ENCODE results near the gene UGT1A8.
"Not testable (repeated sequence)": the region's sequence is repeated elsewhere in the genome, so short reads cannot be mapped to it uniquely, and the experiment has no call there.

The UGT1A8 gene

GRCh38 chr2:233639860-233640259 lies 22.4 kb downstream of the UGT1A8 start:
- no peak for DNase-seq (ENCODE audit: low read depth in 3 of 3)

GRCh38 chr2:233643128-233643527 lies 25.7 kb downstream of the UGT1A8 start:
- DNase-seq (ENCODE audit: low read depth in 3 of 3) = no peak

- not testable (repeated sequence) for DNase-seq (ENCODE audit: low read depth in 3 of 3)
Measured at GRCh38 chr2:233646033-233646432, 28.6 kb downstream of the UGT1A8 start.

GRCh38 chr2:233650981-233651380 lies 33.5 kb downstream of the UGT1A8 start:
- DNase-seq (ENCODE audit: low read depth in 3 of 3) = no peak

- no peak for DNase-seq (ENCODE audit: low read depth in 3 of 3)
Measured at GRCh38 chr2:233651430-233651829, 34.0 kb downstream of the UGT1A8 start.

GRCh38 chr2:233654501-233654900 lies 37.1 kb downstream of the UGT1A8 start:
- DNase-seq (ENCODE audit: low read depth in 3 of 3) = no peak

GRCh38 chr2:233655043-233655442 lies 37.6 kb downstream of the UGT1A8 start:
- no peak for DNase-seq (ENCODE audit: low read depth in 3 of 3)

GRCh38 chr2:233655943-233656342 lies 38.5 kb downstream of the UGT1A8 start:
- not testable (repeated sequence) for DNase-seq (ENCODE audit: low read depth in 3 of 3)

- no peak for DNase-seq (ENCODE audit: low read depth in 3 of 3)
Measured at GRCh38 chr2:233656443-233656842, 39.0 kb downstream of the UGT1A8 start.

GRCh38 chr2:233658610-233659009 lies 41.2 kb downstream of the UGT1A8 start:
- no peak for DNase-seq (ENCODE audit: low read depth in 3 of 3)

GRCh38 chr2:233663911-233664310 lies 46.5 kb downstream of the UGT1A8 start:
- no peak for DNase-seq (ENCODE audit: low read depth in 3 of 3)

- DNase-seq (ENCODE audit: low read depth in 3 of 3) = no peak
Measured at GRCh38 chr2:233668605-233669260, 51.3 kb downstream of the UGT1A8 start.

- DNase-seq (ENCODE audit: low read depth in 3 of 3) = no peak
Measured at GRCh38 chr2:233671290-233672161, 54.1 kb downstream of the UGT1A8 start, which contains the start of gene UGT1A9. UGT1A9 (plus strand) TSS chr2:233671898; CDS start chr2:233671935, 37 bp downstream.

- no peak for DNase-seq (ENCODE audit: low read depth in 3 of 3)
Measured at GRCh38 chr2:233672886-233673285, 55.5 kb downstream of the UGT1A8 start.

GRCh38 chr2:233673896-233674295 lies 56.5 kb downstream of the UGT1A8 start:
- DNase-seq (ENCODE audit: low read depth in 3 of 3) = no peak

GRCh38 chr2:233674314-233674713 lies 56.9 kb downstream of the UGT1A8 start:
- DNase-seq (ENCODE audit: low read depth in 3 of 3) = no peak

- no peak for DNase-seq (ENCODE audit: low read depth in 3 of 3)
Measured at GRCh38 chr2:233674995-233675394, 57.6 kb downstream of the UGT1A8 start.

GRCh38 chr2:233676046-233676445 lies 58.6 kb downstream of the UGT1A8 start:
- DNase-seq (ENCODE audit: low read depth in 3 of 3) = no peak

GRCh38 chr2:233679196-233679595 lies 61.8 kb downstream of the UGT1A8 start:
- no peak for DNase-seq (ENCODE audit: low read depth in 3 of 3)

GRCh38 chr2:233680361-233681045 lies 63.1 kb downstream of the UGT1A8 start:
- no peak for DNase-seq (ENCODE audit: low read depth in 3 of 3)

- DNase-seq (ENCODE audit: low read depth in 3 of 3) = no peak
Measured at GRCh38 chr2:233681521-233682099, 64.2 kb downstream of the UGT1A8 start, which contains the start of gene UGT1A7. UGT1A7 (plus strand) TSS chr2:233681901; CDS start chr2:233681938, 37 bp downstream.

GRCh38 chr2:233684640-233685039 lies 67.2 kb downstream of the UGT1A8 start:
- DNase-seq (ENCODE audit: low read depth in 3 of 3) = no peak
